Measurements from ENCODE around the gene DDI2.

The DDI2 gene

GRCh38 chr1:15620902-15621682 is 3.8 kb downstream of the DDI2 start:
- no peak for TF ChIP-seq CTCF (conservative IDR thresholded peaks at IDR 0.05; ENCODE audit: low read length)
- DNase-seq (ENCODE audit: low read depth) = no peak
- H3K4me3 ChIP-seq (ENCODE audit: low read length) = no peak overlapping the region

GRCh38 chr1:15621975-15622374 is 4.7 kb downstream of the DDI2 start:
- no peak overlapping the region for H3K4me3 ChIP-seq (ENCODE audit: low read length)
- DNase-seq (ENCODE audit: low read depth) = peak; percentile 56
- TF ChIP-seq CTCF (conservative IDR thresholded peaks at IDR 0.05; ENCODE audit: low read length) = no peak

- H3K4me3 ChIP-seq (ENCODE audit: low read length) = no peak overlapping the region
- no peak for DNase-seq (ENCODE audit: low read depth)
- no peak for TF ChIP-seq CTCF (conservative IDR thresholded peaks at IDR 0.05; ENCODE audit: low read length)
These were observed 5.6 kb downstream of the DDI2 start for GRCh38 chr1:15622712-15623373.

- H3K4me3 ChIP-seq (ENCODE audit: low read length) = no peak overlapping the region
- DNase-seq (ENCODE audit: low read depth) = no peak
- TF ChIP-seq CTCF (conservative IDR thresholded peaks at IDR 0.05; ENCODE audit: low read length) = no peak
These were observed 6.2 kb downstream of the DDI2 start for GRCh38 chr1:15623435-15623834.

GRCh38 chr1:15624133-15624714 is 7.0 kb downstream of the DDI2 start:
- no peak for TF ChIP-seq CTCF (conservative IDR thresholded peaks at IDR 0.05; ENCODE audit: low read length)
- no peak for DNase-seq (ENCODE audit: low read depth)
- no peak overlapping the region for H3K4me3 ChIP-seq (ENCODE audit: low read length)

- H3K4me3 ChIP-seq (ENCODE audit: low read length) = no peak overlapping the region
- no peak for TF ChIP-seq CTCF (conservative IDR thresholded peaks at IDR 0.05; ENCODE audit: low read length)
- DNase-seq (ENCODE audit: low read depth) = no peak
These were observed 8.0 kb downstream of the DDI2 start for GRCh38 chr1:15625056-15625917.

Data from AG10803 (cell line).